B cell (primary cell): Measurements from ENCODE around the gene HPGD.

Source experiments
- CTCF ChIP-seq: fragments of 200-600 bp; IDR thresholded peaks from one replicate; pipeline ENCODE4 v1.8.0; 2022; ENCODE audit warnings: antibody characterized with exemption, mild to moderate bottlenecking
- EZH2 ChIP-seq: IDR thresholded peaks from 2 replicates; pipeline ENCODE4 v1.6.1; 2012; ENCODE audit warnings: borderline replicate concordance, low read depth, mild to moderate bottlenecking, moderate library complexity, low read length; ENCODE audit not compliant: insufficient read depth, poor library complexity, severe bottlenecking

GRCh38 chr4:174521800-174522182, 497 bp downstream of the HPGD start:
- TF ChIP-seq CTCF (no peak), EZH2 (no peak)
